MG63 (cell line): Measurements from ENCODE around the gene BUD23. TPM values are rescaled to one million over a fixed set of nuclear protein-coding genes. Genes with fewer than 3 reads are reported as not detected.
A peak's percentile ranks its signal among the peaks of the same experiment; 100 is the strongest.
"Not testable (repeated sequence)": the region's sequence is repeated elsewhere in the genome, so short reads cannot be mapped to it uniquely, and the experiment has no call there.

Experiments used
- DNase-seq: peaks from one replicate; pipeline ENCODE4 v3.0.0-alpha.2; 2020
- H3K27me3 ChIP-seq: fragments of 250-450 bp; sonication (Bioruptor Pico); 2 replicates; pipeline ENCODE4 v1.5.1; 2020; ENCODE audit warnings: mild to moderate bottlenecking, moderate library complexity
- H3K36me3 ChIP-seq: fragments of 250-450 bp; sonication (Bioruptor Pico); 2 replicates; pipeline ENCODE4 v1.5.1; 2020; ENCODE audit warnings: mild to moderate bottlenecking, moderate library complexity
- H3K4me3 ChIP-seq: fragments of 250-450 bp; sonication (Bioruptor Pico); 2 replicates; pipeline ENCODE4 v1.5.1; 2020; ENCODE audit warnings: mild to moderate bottlenecking, moderate library complexity
- H3K9me3 ChIP-seq: fragments of 250-450 bp; sonication (Bioruptor Pico); 2 replicates; pipeline ENCODE4 v1.5.1; 2020; ENCODE audit warnings: mild to moderate bottlenecking, moderate library complexity
- total RNA-seq: library from RNA; depleted of rRNA; stranded (reverse); fragments of >200 nt; shearing (Covaris generic); gene quantifications from 2 replicates; pipeline ENCODE4 v1.2.3, GENCODE V29; 2014; ENCODE audit warnings: low replicate concordance

Gene BUD23
- total RNA-seq, 1 experiment from 2014 or later, result 104 TPM

GRCh38 chr7:73659983-73660382, 23.4 kb upstream of the BUD23 start:
- no peaks in the 10 kb centered on the region for H3K27me3 ChIP-seq
- DNase-seq, result no peak
- no peaks in the 10 kb centered on the region for H3K36me3 ChIP-seq
- H3K4me3 ChIP-seq, result no peak overlapping the region
- 0 out of 2 replicates have a peak, but pooled peaks cover 2% of the 10 kb centered on the region for H3K9me3 ChIP-seq

DNA sequence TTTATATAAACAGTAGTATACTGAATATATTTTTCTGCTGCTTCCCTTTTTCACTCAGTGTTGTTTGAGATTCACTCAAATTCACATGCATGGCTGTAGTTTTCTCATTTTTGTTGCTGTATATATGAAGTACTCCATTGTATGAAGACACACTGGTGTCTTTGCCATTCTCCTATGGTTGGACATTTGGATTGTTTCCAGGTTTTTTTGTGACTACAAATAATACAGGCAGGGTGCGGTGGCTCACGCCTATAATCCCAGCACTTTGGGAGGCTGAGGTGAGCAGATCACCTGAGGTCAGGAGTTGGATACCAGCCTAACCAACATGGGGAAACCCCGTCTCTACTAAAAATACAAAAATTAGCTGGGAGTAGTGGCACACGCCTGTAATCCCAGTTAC, 22.8 kb upstream of the BUD23 start:
- H3K9me3 ChIP-seq, DNase-seq, H3K36me3 ChIP-seq, H3K4me3 ChIP-seq, H3K27me3 ChIP-seq: not testable (repeated sequence)

DNA sequence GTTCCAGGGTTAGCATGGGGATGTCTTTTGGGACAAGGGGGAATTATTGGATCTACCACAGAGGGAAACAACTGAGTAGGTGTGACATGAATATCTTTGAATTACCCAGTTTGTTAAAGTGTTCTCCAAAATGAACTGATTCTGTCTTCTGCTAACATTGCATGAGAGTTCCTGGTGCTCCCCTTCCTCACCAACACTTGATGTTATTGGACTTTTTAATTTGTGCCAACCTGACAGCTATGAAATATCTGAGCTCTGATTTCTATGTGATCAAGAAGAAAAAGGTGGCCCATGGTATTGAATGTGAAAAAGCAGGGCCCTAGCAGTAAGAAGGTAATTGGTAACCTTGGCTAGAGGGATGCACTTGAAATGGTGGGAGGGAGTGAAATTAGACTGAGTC, 20.4 kb upstream of the BUD23 start:
- Histone ChIP-seq H3K27me3 (no peaks in the 10 kb centered on the region), H3K36me3 (no peaks in the 10 kb centered on the region), H3K4me3 (no peak overlapping the region), H3K9me3 (0 out of 2 replicates have a peak, but pooled peaks cover 2% of the 10 kb centered on the region)
- DNase-seq, result no peak

GRCh38 chr7:73667344-73668102, 15.9 kb upstream of the BUD23 start, which contains the start of gene VPS37D:
VPS37D (plus strand) TSS chr7:73667831; CDS start chr7:73667959, 128 bp downstream.
- peak; percentile 80 for DNase-seq
- Histone ChIP-seq H3K27me3 (no peaks in the 10 kb centered on the region), H3K4me3 (peak within 1 kb of the TSS; percentile 44), H3K36me3 (no peaks in the 10 kb centered on the region), H3K9me3 (0 out of 2 replicates have a peak, but pooled peaks cover 2% of the 10 kb centered on the region)

DNA sequence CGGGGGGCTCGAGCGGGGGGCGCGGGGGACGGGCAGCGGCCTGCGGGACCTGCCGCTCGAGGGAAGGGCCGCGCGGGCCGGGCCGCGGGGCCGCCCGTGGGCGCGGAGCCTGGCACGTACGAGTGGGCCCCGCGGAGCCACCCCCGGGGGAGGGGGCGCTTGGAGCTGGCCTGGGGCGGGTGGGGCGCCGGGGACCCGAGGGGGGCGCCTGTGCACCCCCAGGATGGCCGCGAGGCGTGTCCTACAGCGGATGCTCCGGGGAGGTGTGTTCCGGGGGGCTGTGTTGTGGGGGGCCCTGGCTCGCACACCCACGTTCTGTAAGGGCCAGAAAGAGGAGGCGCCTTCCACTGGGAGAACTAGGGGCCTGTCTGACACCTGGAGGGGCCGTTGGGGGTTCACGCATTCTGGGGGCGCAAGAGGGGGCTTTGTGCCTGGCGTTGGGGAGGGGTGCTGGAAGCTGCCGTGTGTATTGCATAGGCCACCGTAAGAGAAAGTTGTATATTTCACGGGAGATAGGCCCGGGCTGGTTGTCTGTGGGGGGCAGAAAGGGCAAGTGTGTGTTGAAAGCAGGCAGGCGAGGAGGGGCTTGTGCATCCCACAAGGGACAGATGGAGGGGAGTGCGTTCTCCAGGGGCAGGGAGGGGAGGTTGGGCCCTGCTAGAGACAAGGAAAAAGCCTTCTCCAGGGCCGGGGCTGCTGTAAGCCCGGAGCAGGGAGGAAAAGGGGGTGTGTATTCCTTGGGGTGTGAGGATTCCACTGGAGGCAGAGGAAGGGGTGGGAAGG, 15.1 kb upstream of the BUD23 start:
- no peaks in the 10 kb centered on the region for H3K36me3 ChIP-seq
- H3K27me3 ChIP-seq, result no peaks in the 10 kb centered on the region
- H3K4me3 ChIP-seq, result peak overlapping the region; percentile 34
- no peak for DNase-seq
- no peaks in the 10 kb centered on the region for H3K9me3 ChIP-seq

DNA sequence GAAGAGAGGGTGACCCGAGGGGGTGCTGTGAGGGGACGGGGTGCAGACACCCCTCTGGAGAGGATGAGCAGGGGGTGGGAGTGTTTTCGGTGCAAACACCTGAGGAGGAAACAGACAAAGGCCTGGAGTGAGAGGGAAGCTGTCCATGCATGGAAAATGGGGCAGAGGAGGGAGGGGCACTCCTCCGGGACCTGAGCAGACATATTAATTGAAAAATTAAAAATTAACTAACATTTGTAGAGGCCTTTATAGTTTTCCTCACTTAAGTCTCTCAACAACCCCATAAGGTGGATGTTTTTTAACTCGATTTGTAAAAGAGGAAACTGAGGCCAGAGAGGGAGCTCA, 14.5 kb upstream of the BUD23 start:
- DNase-seq, result no peak
- Histone ChIP-seq H3K4me3 (no peak overlapping the region), H3K9me3 (no peaks in the 10 kb centered on the region)

DNA sequence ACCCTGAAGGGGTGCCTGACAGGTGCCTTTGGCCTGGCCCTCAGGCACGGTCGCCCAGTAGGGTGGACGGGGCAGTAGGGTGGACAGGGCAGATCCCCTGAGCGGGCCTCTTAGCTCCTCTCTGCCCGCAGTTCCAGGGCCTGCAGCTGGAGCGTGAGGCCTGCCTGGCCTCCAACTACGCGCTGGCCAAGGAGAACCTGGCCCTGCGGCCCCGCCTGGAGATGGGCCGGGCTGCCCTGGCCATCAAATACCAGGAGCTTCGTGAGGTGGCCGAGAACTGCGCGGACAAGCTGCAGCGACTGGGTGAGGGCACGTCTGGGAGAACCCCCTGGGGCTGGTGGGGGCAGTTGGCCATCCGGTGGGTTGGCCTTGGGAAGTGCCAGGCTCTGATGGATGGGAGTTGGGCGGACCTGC, 14.1 kb upstream of the BUD23 start:
- no peaks in the 10 kb centered on the region for H3K36me3 ChIP-seq
- no peak for DNase-seq
- H3K9me3 ChIP-seq, result no peaks in the 10 kb centered on the region
- no peak overlapping the region for H3K4me3 ChIP-seq
- H3K27me3 ChIP-seq, result no peaks in the 10 kb centered on the region

More for the DNA sequence above, 14.5 kb upstream of the BUD23 start:
- H3K36me3 ChIP-seq, result no peaks in the 10 kb centered on the region
- no peaks in the 10 kb centered on the region for H3K27me3 ChIP-seq

DNA sequence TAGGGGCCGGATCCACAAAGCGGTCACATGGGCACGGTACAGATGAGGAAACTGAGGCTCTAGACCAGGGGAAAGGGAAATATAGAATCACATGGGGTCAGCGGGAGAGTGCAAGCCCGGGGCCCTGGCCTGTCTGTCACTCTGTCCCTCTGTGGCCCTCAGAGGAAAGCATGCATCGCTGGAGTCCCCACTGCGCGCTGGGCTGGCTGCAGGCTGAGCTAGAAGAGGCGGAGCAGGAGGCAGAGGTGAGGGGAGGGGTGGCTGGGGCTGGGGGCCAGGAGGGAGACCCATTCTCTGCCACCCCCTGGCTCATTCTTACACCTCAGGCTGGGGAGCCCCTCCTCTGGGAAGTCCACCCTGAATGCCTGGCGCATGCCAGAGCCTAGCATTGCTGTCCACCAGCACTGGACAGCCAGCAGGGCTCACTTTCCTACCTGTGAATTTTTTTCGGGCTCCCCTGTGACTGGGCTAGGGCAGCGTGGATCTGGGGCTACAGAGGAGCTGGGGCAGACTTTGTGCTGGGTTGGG, 13.5 kb upstream of the BUD23 start:
- Histone ChIP-seq H3K4me3 (no peak overlapping the region), H3K9me3 (no peaks in the 10 kb centered on the region), H3K36me3 (no peaks in the 10 kb centered on the region), H3K27me3 (no peaks in the 10 kb centered on the region)
- no peak for DNase-seq

- Histone ChIP-seq H3K27me3 (no peaks in the 10 kb centered on the region), H3K4me3 (no peak overlapping the region), H3K9me3 (no peaks in the 10 kb centered on the region), H3K36me3 (no peaks in the 10 kb centered on the region)
- no peak for DNase-seq
These were observed 12.1 kb upstream of the BUD23 start for GRCh38 chr7:73671322-73671661.

GRCh38 chr7:73671857-73672445, 11.4 kb upstream of the BUD23 start:
- no peak overlapping the region for H3K4me3 ChIP-seq
- H3K9me3 ChIP-seq, result no peaks in the 10 kb centered on the region
- H3K36me3 ChIP-seq, result no peaks in the 10 kb centered on the region
- no peaks in the 10 kb centered on the region for H3K27me3 ChIP-seq
- DNase-seq, result no peak

- DNase-seq, result no peak
- Histone ChIP-seq H3K27me3 (no peaks in the 10 kb centered on the region), H3K9me3 (no peaks in the 10 kb centered on the region), H3K36me3 (no peaks in the 10 kb centered on the region), H3K4me3 (no peak overlapping the region)
These were observed 8.8 kb upstream of the BUD23 start for GRCh38 chr7:73674468-73675124.

GRCh38 chr7:73676062-73676461, 7.3 kb upstream of the BUD23 start:
- H3K4me3 ChIP-seq, result not testable (repeated sequence)

GRCh38 chr7:73678862-73679261, 4.5 kb upstream of the BUD23 start:
- no peak overlapping the region for H3K4me3 ChIP-seq
- DNase-seq, result no peak
- no peaks in the 10 kb centered on the region for H3K9me3 ChIP-seq
- H3K36me3 ChIP-seq, result no peaks in the 10 kb centered on the region
- no peaks in the 10 kb centered on the region for H3K27me3 ChIP-seq

More at GRCh38 chr7:73676062-73676461, 7.3 kb upstream of the BUD23 start:
- not testable (repeated sequence) for H3K9me3 ChIP-seq, H3K27me3 ChIP-seq, H3K36me3 ChIP-seq, DNase-seq

DNA sequence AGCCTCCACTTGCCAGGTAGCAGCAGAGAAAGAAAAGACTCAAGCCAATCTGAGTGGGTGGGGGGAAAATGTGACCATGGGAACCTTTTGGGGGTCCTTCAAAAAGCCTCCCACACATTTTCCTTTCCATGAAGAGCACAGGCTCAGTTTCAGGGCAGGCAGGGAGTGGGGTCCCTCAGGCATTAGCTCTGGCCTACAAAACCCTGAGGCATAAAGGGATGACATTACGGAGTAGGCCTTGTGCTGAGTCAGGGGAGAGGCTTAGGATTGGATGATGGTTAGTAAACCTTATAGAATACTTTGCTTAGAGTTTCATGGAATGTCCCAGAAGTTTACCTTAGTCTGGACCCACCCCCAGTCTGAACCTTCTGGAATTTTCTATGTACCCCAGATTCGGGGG, 3.7 kb upstream of the BUD23 start:
- Histone ChIP-seq H3K9me3 (no peaks in the 10 kb centered on the region), H3K27me3 (no peaks in the 10 kb centered on the region), H3K36me3 (no peaks in the 10 kb centered on the region), H3K4me3 (no peak overlapping the region)
- DNase-seq, result no peak

GRCh38 chr7:73680501-73680900, 2.9 kb upstream of the BUD23 start:
- Histone ChIP-seq H3K36me3 (no peaks in the 10 kb centered on the region), H3K27me3 (no peaks in the 10 kb centered on the region), H3K4me3 (no peak overlapping the region), H3K9me3 (no peaks in the 10 kb centered on the region)
- no peak for DNase-seq

DNA sequence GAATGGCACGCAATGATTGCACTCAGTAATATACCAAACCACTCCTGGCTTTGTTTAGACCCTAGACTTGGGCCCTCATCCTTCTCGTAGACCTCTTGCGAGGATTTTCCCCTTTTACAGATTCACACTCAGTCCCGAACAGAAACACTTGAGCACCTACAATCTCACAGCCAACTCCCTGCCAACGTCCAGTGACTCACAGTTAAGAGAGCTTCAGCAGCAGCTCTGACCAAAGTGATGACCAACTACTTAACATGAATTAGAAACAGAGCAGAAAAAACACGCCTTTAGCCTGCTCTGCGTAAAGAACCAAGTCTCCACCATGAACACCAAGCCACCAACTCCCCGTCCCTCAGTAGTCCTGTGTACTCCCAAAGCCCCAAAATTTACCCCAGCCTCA, 2.4 kb upstream of the BUD23 start:
- Histone ChIP-seq H3K4me3 (no peak overlapping the region), H3K27me3 (no peaks in the 10 kb centered on the region), H3K36me3 (no peaks in the 10 kb centered on the region), H3K9me3 (no peaks in the 10 kb centered on the region)
- DNase-seq, result peak; percentile 39

- Histone ChIP-seq H3K9me3 (no peaks in the 10 kb centered on the region), H3K36me3 (no peaks in the 10 kb centered on the region; the same call in 1 of the 2 replicates), H3K4me3 (peak overlapping the region; percentile 84), H3K27me3 (no peaks in the 10 kb centered on the region)
- DNase-seq, result no peak
These were observed 697 bp upstream of the BUD23 start for GRCh38 chr7:73682745-73683055.
